Measurements from ENCODE around the gene ZC3H12A. TPM values are rescaled to one million over a fixed set of nuclear protein-coding genes. Genes with fewer than 3 reads are reported as not detected.

ZC3H12A gene
- total RNA-seq, 1 experiment from 2014 or later = 6.7 TPM

DNA sequence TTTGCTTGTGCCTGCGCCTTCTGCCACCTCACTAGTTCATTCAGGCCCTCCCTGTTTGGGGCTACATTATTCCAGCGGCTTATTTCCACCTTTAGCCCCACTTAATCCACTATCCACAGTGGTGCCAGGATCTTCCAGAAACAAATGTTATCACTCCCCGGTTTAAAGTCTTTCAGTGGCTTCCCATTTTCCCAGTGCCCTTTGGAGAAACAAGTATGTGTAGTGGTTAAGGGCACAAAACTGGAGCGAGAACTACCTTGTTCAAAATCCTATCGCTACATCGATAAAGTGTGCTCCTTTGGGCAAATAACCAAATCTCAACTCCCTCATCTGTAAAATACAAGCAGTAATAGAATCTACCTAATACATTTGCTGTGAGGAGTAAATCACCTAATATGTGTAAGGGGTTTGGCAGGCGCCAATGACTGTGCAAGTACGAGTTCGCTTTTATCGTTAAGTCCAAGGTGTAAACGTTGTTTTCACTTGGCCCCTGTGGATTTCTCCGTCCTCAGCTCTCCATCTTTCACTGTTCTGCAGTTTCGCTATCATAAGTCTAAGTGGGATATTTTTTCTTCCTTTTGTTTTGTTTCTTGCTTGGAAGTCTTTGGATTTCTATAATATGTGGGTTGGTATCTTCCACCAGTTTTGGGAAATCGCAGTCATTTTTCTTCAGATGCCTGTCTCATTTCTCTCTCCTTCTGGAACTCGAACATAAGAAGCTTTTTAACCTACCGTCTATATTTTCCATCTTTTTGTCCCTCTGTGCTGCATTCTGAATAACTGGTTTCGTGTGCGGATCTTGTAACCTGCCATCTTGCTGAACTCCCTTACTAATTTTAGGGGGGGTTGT is 41.0 kb downstream of the ZC3H12A start:
- H3K79me2 ChIP-seq (ENCODE audit: insufficient read depth, low read length) = no peaks in the 10 kb centered on the region
- H3K4me2 ChIP-seq (ENCODE audit: insufficient read depth, insufficient read length, low read length) = peak overlapping the region; percentile 76
- H2BK120ac ChIP-seq (ENCODE audit: low read depth, low read length, poor library complexity, severe bottlenecking) = no peak overlapping the region
- H3K18ac ChIP-seq (ENCODE audit: insufficient read length, low read depth, low read length) = peak overlapping the region; percentile 83
- H3K9me3 ChIP-seq (ENCODE audit: control insufficient read depth, low read depth, low read length) = no peaks in the 10 kb centered on the region
- no peak overlapping the region for H4K8ac ChIP-seq (replicated peaks; ENCODE audit: insufficient read length, low read depth, low read length)
- no peak overlapping the region for H4K5ac ChIP-seq (ENCODE audit: insufficient read length, low read depth, low read length)
- H2BK12ac ChIP-seq (ENCODE audit: insufficient read length, low read depth, low read length) = no peak overlapping the region
- no peak overlapping the region for H2BK20ac ChIP-seq (ENCODE audit: low read depth, low read length, poor library complexity, severe bottlenecking)
- H3K79me1 ChIP-seq (ENCODE audit: insufficient read depth, low read depth, low read length, poor library complexity, severe bottlenecking) = no peaks in the 10 kb centered on the region
- Mint-ChIP-seq H3K36me3 (ENCODE audit: insufficient read depth in 1 of 3, low read depth in 3 of 3) (peaks cover 7 to 22% (median 19%) of the 10 kb centered on the region in 3 experiments; a peak in 6 of 7 replicates), H3K4me1 (peaks cover 22 to 24% of the 10 kb centered on the region in 2 experiments), H3K27me3 (ENCODE audit: low read depth) (peaks cover 7% of the 10 kb centered on the region), H3K9me3 (peaks cover 0 to 9% of the 10 kb centered on the region in 2 experiments; a peak in 2 of 5 replicates), H3K27ac (peak overlapping the region; percentile 98 to 99 (median 98)), H3K4me3 (peak overlapping the region; percentile 80 to 83)
- peak overlapping the region; percentile 62 for H3K27ac ChIP-seq (ENCODE audit: insufficient read length, low read depth, low read length)
- no peak overlapping the region for H2AK5ac ChIP-seq (ENCODE audit: insufficient read length, low read length)
- H3K23me2 ChIP-seq (ENCODE audit: insufficient read length, low read depth, low read length, poor library complexity, severe bottlenecking) = peaks cover 7% of the 10 kb centered on the region
- H2BK5ac ChIP-seq (ENCODE audit: insufficient read length, low read length) = no peak overlapping the region
- H3K4me1 ChIP-seq (ENCODE audit: insufficient read depth, low read length) = no peaks in the 10 kb centered on the region
- no peak overlapping the region for H4K91ac ChIP-seq (ENCODE audit: insufficient read length, low read depth, low read length)
- H3K23ac ChIP-seq (ENCODE audit: insufficient read length, low read depth, low read length) = no peak overlapping the region
- H3K4ac ChIP-seq (ENCODE audit: low read depth, low read length) = no peak overlapping the region
- H2BK15ac ChIP-seq (ENCODE audit: low read depth, low read length) = no peak overlapping the region
- no peaks in the 10 kb centered on the region for H3K27me3 ChIP-seq (ENCODE audit: insufficient read depth, low read length)
- H3K14ac ChIP-seq (ENCODE audit: insufficient read depth, low read length) = peak overlapping the region; percentile 68
- H3T11ph ChIP-seq (ENCODE audit: low read length) = no peak overlapping the region
- no peak overlapping the region for H3K56ac ChIP-seq (ENCODE audit: insufficient read length, low read depth, low read length)
- no peak for DNase-seq
- H3K9ac ChIP-seq (ENCODE audit: extremely low read depth, insufficient read length, low read length) = peak overlapping the region; percentile 76
- TF ChIP-seq, protein P1, sequence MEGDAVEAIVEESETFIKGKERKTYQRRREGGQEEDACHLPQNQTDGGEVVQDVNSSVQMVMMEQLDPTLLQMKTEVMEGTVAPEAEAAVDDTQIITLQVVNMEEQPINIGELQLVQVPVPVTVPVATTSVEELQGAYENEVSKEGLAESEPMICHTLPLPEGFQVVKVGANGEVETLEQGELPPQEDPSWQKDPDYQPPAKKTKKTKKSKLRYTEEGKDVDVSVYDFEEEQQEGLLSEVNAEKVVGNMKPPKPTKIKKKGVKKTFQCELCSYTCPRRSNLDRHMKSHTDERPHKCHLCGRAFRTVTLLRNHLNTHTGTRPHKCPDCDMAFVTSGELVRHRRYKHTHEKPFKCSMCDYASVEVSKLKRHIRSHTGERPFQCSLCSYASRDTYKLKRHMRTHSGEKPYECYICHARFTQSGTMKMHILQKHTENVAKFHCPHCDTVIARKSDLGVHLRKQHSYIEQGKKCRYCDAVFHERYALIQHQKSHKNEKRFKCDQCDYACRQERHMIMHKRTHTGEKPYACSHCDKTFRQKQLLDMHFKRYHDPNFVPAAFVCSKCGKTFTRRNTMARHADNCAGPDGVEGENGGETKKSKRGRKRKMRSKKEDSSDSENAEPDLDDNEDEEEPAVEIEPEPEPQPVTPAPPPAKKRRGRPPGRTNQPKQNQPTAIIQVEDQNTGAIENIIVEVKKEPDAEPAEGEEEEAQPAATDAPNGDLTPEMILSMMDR (conservative IDR thresholded peaks at IDR 0.05) = no peak
- no peaks in the 10 kb centered on the region for H4K20me1 ChIP-seq (ENCODE audit: control insufficient read depth, insufficient read depth, insufficient read length)
- no CpG with 5 or more reads among the region's 18 CpGs for WGBS (ENCODE audit: extremely low coverage, insufficient read length, low lambda C conversion rate)
- peak overlapping the region; percentile 34 for H2AFZ ChIP-seq (ENCODE audit: low read length)

Data from H9 (cell line).